HG03045 (cell line): ENCODE data around the gene APRT.
A peak's percentile ranks its signal among the peaks of the same experiment; 100 is the strongest.
"Not testable (repeated sequence)": the region's sequence is repeated elsewhere in the genome, so short reads cannot be mapped to it uniquely, and the experiment has no call there.

Experiments
- ATAC-seq: cut with Tn5 transposase; IDR thresholded peaks from one replicate; pipeline ENCODE4 v1.9.1; 2021; ENCODE audit warnings: mild to moderate bottlenecking, moderate library complexity; ENCODE audit not compliant: unreplicated experiment

Gene APRT

GRCh38 chr16:88823646-88824045, 11.9 kb upstream of the APRT start:
- ATAC-seq, result not testable (repeated sequence)

GRCh38 chr16:88822281-88823040, 10.7 kb upstream of the APRT start:
- ATAC-seq, result no peak

- ATAC-seq, result no peak
Measured at GRCh38 chr16:88821168-88821850, 9.6 kb upstream of the APRT start.

GRCh38 chr16:88820385-88821025, 8.8 kb upstream of the APRT start:
- no peak for ATAC-seq

- ATAC-seq, result no peak
Measured at GRCh38 chr16:88819126-88819525, 7.4 kb upstream of the APRT start.

- no peak for ATAC-seq
Measured at GRCh38 chr16:88818575-88818874, 6.8 kb upstream of the APRT start.

GRCh38 chr16:88817785-88818574, 6.3 kb upstream of the APRT start:
- no peak for ATAC-seq

- ATAC-seq, result no peak
Measured at GRCh38 chr16:88816736-88817535, 5.2 kb upstream of the APRT start.

GRCh38 chr16:88815901-88816589, 4.3 kb upstream of the APRT start:
- ATAC-seq, result no peak

- no peak for ATAC-seq
Measured at GRCh38 chr16:88815227-88815626, 3.5 kb upstream of the APRT start.

GRCh38 chr16:88814144-88814502, 2.4 kb upstream of the APRT start:
- ATAC-seq, result no peak

GRCh38 chr16:88813269-88814143, 1.8 kb upstream of the APRT start:
- ATAC-seq, result no peak

- no peak for ATAC-seq
Measured at GRCh38 chr16:88812513-88813268, 963 bp upstream of the APRT start.

GRCh38 chr16:88810912-88811768, 588 bp downstream of the APRT start:
- ATAC-seq, result peak; percentile 48

- no peak for ATAC-seq
Measured at GRCh38 chr16:88810166-88810911, 1.4 kb downstream of the APRT start.

- no peak for ATAC-seq
Measured at GRCh38 chr16:88809676-88810165, 2.0 kb downstream of the APRT start.
